HCT116 (cell line): ENCODE results near the gene KIAA1614.

Experiments used
- RAD21 ChIP-seq: IDR thresholded peaks from 2 replicates; pipeline ENCODE4 v1.6.1; 2012; ENCODE audit warnings: low read depth, mild to moderate bottlenecking
- SP1 ChIP-seq: IDR thresholded peaks from 2 replicates; pipeline ENCODE4 v1.6.1; 2012; ENCODE audit warnings: low read depth
- TF ChIP-seq, protein P1 (sequence below), 3 experiments: fragments of 200-600 bp in 1 of 3; sonication (generic) in 1 of 3; IDR thresholded peaks in 2 of 3; conservative IDR thresholded peaks in 1 of 3; 2 replicates each; pipeline ENCODE4 v1.5.1; 2012 to 2017; ENCODE audit warnings: low read depth in 2 of 3, low read length in 2 of 3, antibody characterized with exemption in 1 of 3, borderline replicate concordance in 1 of 3, control low read depth in 1 of 3, mild to moderate bottlenecking in 1 of 3, mixed read lengths in 1 of 3, mixed run types in 1 of 3, moderate library complexity in 1 of 3; ENCODE audit not compliant: insufficient read depth in 1 of 3
- TF ChIP-seq, protein P2 (sequence below): IDR thresholded peaks from 2 replicates; pipeline ENCODE4 v1.6.1; 2012; ENCODE audit warnings: low read depth

DNA sequence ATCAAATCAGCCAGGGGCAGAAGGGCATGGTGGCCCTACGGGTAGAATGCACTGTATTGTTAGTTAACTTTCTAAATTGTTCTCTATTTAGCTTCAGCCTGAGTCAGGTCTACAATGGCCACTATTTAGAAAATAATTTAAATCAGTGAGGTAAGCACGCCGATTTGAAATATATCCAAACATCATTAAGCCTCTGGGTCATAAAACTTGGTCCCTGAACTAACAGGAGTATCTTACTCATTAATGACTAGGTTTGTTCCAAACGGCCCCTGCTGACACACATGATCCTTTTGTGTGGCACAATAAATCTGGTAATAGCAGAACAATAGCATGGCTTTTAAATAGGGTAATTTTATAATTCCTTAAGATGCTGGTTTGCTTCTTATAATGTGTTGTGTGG is 61.5 kb downstream of the KIAA1614 start:
- TF ChIP-seq, protein P1, sequence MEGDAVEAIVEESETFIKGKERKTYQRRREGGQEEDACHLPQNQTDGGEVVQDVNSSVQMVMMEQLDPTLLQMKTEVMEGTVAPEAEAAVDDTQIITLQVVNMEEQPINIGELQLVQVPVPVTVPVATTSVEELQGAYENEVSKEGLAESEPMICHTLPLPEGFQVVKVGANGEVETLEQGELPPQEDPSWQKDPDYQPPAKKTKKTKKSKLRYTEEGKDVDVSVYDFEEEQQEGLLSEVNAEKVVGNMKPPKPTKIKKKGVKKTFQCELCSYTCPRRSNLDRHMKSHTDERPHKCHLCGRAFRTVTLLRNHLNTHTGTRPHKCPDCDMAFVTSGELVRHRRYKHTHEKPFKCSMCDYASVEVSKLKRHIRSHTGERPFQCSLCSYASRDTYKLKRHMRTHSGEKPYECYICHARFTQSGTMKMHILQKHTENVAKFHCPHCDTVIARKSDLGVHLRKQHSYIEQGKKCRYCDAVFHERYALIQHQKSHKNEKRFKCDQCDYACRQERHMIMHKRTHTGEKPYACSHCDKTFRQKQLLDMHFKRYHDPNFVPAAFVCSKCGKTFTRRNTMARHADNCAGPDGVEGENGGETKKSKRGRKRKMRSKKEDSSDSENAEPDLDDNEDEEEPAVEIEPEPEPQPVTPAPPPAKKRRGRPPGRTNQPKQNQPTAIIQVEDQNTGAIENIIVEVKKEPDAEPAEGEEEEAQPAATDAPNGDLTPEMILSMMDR (IDR thresholded peaks at IDR 0.05 in 2 of 3, conservative IDR thresholded peaks at IDR 0.05 in 1 of 3; ENCODE audit: borderline replicate concordance in 1 of 3, insufficient read depth in 1 of 3, low read depth in 2 of 3, low read length in 2 of 3): no peak
- TF ChIP-seq RAD21 (no peak), SP1 (no peak)
- TF ChIP-seq, protein P2, sequence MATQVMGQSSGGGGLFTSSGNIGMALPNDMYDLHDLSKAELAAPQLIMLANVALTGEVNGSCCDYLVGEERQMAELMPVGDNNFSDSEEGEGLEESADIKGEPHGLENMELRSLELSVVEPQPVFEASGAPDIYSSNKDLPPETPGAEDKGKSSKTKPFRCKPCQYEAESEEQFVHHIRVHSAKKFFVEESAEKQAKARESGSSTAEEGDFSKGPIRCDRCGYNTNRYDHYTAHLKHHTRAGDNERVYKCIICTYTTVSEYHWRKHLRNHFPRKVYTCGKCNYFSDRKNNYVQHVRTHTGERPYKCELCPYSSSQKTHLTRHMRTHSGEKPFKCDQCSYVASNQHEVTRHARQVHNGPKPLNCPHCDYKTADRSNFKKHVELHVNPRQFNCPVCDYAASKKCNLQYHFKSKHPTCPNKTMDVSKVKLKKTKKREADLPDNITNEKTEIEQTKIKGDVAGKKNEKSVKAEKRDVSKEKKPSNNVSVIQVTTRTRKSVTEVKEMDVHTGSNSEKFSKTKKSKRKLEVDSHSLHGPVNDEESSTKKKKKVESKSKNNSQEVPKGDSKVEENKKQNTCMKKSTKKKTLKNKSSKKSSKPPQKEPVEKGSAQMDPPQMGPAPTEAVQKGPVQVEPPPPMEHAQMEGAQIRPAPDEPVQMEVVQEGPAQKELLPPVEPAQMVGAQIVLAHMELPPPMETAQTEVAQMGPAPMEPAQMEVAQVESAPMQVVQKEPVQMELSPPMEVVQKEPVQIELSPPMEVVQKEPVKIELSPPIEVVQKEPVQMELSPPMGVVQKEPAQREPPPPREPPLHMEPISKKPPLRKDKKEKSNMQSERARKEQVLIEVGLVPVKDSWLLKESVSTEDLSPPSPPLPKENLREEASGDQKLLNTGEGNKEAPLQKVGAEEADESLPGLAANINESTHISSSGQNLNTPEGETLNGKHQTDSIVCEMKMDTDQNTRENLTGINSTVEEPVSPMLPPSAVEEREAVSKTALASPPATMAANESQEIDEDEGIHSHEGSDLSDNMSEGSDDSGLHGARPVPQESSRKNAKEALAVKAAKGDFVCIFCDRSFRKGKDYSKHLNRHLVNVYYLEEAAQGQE: no peak
